Measurements from ENCODE around the gene NELL1. TPM values are rescaled to one million over a fixed set of nuclear protein-coding genes. Genes with fewer than 3 reads are reported as not detected.

The NELL1 gene
- total RNA-seq, 2 experiments from 2014 or later = not detected

GRCh38 chr11:20771026-20771425 lies 101.6 kb downstream of the NELL1 start:
- H3K4me1 Mint-ChIP-seq (ENCODE audit: low read depth) = no peaks in the 10 kb centered on the region
- H3K4me3 Mint-ChIP-seq = no peak overlapping the region
- ChIA-PET POLR2A (no interaction called here), CTCF (interaction anchor here (0.7 kb wide), 1 partner anchor 124 kb away, joined by 3 read pairs; no protein-coding TSS in a partner anchor)
- no peak overlapping the region for H3K27ac Mint-ChIP-seq
- H3K27me3 Mint-ChIP-seq = no peaks in the 10 kb centered on the region
- ATAC-seq (no peak), DNase-seq (no peak)
- intact Hi-C loops (cut with micrococcal nuclease) = no loop called here
- no peaks in the 10 kb centered on the region for H3K9me3 Mint-ChIP-seq
- TF ChIP-seq CTCF (IDR thresholded peaks at IDR 0.05) = no peak
- no peaks in the 10 kb centered on the region for H3K36me3 Mint-ChIP-seq (ENCODE audit: low read depth)

- ChIA-PET CTCF (no interaction called here), POLR2A (no interaction called here)
- no peaks in the 10 kb centered on the region for H3K9me3 Mint-ChIP-seq
- no peak for ATAC-seq
- H3K4me1 Mint-ChIP-seq (ENCODE audit: low read depth) = no peaks in the 10 kb centered on the region
- TF ChIP-seq CTCF (IDR thresholded peaks at IDR 0.05) = no peak
- no peak for DNase-seq
- no peaks in the 10 kb centered on the region for H3K27me3 Mint-ChIP-seq
- no peak overlapping the region for H3K27ac Mint-ChIP-seq
- H3K36me3 Mint-ChIP-seq (ENCODE audit: low read depth) = no peaks in the 10 kb centered on the region
- H3K4me3 Mint-ChIP-seq = no peak overlapping the region
- intact Hi-C loops (cut with micrococcal nuclease) = no loop called here
Observed at GRCh38 chr11:20771681-20772080, 102.3 kb downstream of the NELL1 start.

GRCh38 chr11:20775331-20775730 lies 105.9 kb downstream of the NELL1 start:
- intact Hi-C loops (cut with micrococcal nuclease) = no loop called here
- no peak overlapping the region for H3K27ac Mint-ChIP-seq

GRCh38 chr11:20782775-20783174 lies 113.4 kb downstream of the NELL1 start:
- POLR2A ChIA-PET = no interaction called here
- no peak overlapping the region for H3K4me3 Mint-ChIP-seq

More at GRCh38 chr11:20775331-20775730, 105.9 kb downstream of the NELL1 start:
- Mint-ChIP-seq H3K36me3 (ENCODE audit: low read depth) (no peaks in the 10 kb centered on the region), H3K4me3 (no peak overlapping the region), H3K9me3 (no peaks in the 10 kb centered on the region), H3K27me3 (no peaks in the 10 kb centered on the region), H3K4me1 (ENCODE audit: low read depth) (no peaks in the 10 kb centered on the region)
- CTCF ChIA-PET = interaction anchor here (0.7 kb wide), 2 partner anchors 21 to 584 kb away, joined by 3 read pairs; no protein-coding TSS in a partner anchor
- POLR2A ChIA-PET = interaction anchor here (0.7 kb wide), 1 partner anchor 16 kb away, joined by 7 read pairs; no protein-coding TSS in a partner anchor
- DNase-seq (no peak), ATAC-seq (no peak)
- no peak for TF ChIP-seq CTCF (IDR thresholded peaks at IDR 0.05)

GRCh38 chr11:20783220-20783619 lies 113.8 kb downstream of the NELL1 start:
- DNase-seq = no peak
- Mint-ChIP-seq H3K36me3 (ENCODE audit: low read depth) (no peaks in the 10 kb centered on the region), H3K27ac (no peak overlapping the region), H3K4me1 (ENCODE audit: low read depth) (no peaks in the 10 kb centered on the region), H3K9me3 (no peaks in the 10 kb centered on the region), H3K27me3 (no peaks in the 10 kb centered on the region), H3K4me3 (no peak overlapping the region)
- intact Hi-C loops (cut with micrococcal nuclease) = no loop called here
- TF ChIP-seq CTCF (IDR thresholded peaks at IDR 0.05) = no peak
- POLR2A ChIA-PET = no interaction called here
- CTCF ChIA-PET = no interaction called here
- ATAC-seq = no peak

More at GRCh38 chr11:20782775-20783174, 113.4 kb downstream of the NELL1 start:
- CTCF ChIA-PET = no interaction called here
- intact Hi-C loops (cut with micrococcal nuclease) = no loop called here
- no peaks in the 10 kb centered on the region for H3K9me3 Mint-ChIP-seq
- H3K4me1 Mint-ChIP-seq (ENCODE audit: low read depth) = no peaks in the 10 kb centered on the region
- H3K27me3 Mint-ChIP-seq = no peaks in the 10 kb centered on the region
- H3K36me3 Mint-ChIP-seq (ENCODE audit: low read depth) = no peaks in the 10 kb centered on the region
- no peak for TF ChIP-seq CTCF (IDR thresholded peaks at IDR 0.05)
- H3K27ac Mint-ChIP-seq = no peak overlapping the region
- ATAC-seq (no peak), DNase-seq (no peak)
